HG02759 (cell line): Measurements from ENCODE around the gene ITGA11.

ENCODE experiments used
- ATAC-seq: cut with Tn5 transposase; IDR thresholded peaks from one replicate; pipeline ENCODE4 v1.9.1; 2021; ENCODE audit warnings: mild to moderate bottlenecking, moderate library complexity; ENCODE audit not compliant: unreplicated experiment

Gene ITGA11

DNA sequence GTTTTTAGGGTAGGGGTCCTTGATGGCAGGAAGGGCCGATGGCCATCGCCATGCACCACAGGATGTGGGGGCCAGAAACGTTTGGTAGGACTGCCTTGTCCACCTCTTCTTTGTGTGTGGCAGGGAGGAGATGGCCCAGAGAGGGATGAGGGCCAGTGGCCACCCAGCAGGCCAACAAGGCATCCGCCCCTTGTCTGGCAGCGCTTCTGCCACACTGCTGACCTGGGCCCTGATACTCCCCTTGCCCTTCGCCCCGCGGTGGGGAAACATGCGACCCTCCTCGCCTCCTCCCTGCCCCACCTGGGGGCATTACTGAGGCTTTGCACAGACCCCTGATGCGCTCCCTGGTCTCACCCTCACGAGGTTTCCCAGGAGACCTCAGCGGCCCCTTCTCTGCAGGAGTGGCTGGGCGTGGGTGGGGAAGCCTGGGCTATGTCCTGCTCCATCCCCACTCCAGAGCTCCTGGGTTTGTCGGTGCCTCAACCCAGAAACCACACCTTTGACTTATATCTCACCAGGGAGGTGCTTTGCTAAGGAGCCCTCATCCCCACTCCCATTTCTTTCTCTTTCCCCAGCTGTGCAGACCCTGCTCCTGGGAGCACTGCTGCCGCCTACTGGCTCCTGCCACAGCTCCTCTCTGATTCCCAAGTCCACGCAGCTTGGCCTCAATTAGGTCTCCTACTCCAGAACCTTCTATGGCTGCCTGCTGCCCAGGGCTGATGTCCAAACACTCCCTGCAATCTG, 115.7 kb downstream of the ITGA11 start:
- ATAC-seq = no peak

DNA sequence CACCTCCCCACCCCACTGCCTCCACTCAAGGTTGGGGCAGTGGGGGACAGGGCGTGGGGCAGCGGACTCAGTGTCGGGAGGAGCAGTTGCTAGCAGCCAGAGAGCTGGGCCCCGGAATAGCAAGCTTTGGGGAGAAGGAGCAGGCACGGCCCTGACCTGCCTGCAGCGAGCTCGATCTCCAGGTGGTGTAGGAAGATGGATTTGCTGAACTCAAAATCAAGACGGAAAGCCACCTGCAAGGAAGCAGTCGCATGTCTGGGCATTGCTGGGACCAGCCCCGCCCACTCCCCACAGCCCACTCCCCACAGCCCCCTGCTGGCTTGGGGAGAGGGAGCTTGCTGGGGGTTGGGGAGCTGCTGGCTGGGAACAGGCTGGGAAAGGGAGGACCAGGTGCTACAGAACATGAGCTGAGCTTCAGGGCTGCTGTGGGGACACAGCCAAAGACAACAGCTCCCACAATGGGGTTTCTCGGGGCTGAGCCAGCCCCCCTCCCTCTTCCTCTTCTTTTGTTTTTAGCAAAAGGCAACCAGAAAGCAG, 116.4 kb downstream of the ITGA11 start:
- ATAC-seq = no peak

DNA sequence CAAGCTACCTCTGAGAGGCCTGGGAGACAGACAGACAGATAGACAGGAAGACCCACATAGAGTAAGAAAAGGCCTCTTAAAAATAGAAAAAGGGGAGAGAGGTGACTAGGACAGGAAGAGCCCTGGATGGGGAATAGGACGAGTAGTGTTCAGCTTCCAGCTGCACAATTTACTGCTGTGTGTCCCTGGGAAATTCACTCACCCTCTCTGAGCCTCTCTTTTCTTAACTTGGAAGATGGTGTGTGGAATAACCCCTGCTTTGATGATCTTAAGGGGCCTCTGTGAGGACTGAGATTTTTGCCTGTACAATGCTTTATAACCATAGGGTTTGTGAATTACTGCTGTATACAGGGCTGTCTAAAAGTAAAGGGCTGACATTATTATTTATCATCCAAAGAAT, 116.9 kb downstream of the ITGA11 start:
- ATAC-seq = no peak

DNA sequence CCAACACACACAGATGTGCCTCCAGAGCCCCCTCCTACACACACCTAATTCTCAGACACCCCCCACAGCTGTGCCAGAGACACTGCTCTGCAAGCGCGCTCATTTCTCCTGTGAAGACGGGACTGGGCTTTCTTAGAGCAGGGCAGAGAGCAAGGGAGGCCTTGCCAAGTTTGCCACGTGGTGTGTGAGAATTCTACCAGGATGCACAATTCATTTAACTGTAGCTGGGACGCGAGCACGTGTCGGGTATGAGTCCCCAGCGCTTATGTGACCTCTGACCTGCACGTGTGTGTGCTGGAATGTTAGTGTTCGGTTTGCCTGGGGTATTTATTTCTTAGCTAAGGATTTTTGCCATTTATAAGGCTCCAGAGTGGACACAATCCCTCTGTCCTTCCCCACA, 117.4 kb downstream of the ITGA11 start:
- ATAC-seq = no peak

DNA sequence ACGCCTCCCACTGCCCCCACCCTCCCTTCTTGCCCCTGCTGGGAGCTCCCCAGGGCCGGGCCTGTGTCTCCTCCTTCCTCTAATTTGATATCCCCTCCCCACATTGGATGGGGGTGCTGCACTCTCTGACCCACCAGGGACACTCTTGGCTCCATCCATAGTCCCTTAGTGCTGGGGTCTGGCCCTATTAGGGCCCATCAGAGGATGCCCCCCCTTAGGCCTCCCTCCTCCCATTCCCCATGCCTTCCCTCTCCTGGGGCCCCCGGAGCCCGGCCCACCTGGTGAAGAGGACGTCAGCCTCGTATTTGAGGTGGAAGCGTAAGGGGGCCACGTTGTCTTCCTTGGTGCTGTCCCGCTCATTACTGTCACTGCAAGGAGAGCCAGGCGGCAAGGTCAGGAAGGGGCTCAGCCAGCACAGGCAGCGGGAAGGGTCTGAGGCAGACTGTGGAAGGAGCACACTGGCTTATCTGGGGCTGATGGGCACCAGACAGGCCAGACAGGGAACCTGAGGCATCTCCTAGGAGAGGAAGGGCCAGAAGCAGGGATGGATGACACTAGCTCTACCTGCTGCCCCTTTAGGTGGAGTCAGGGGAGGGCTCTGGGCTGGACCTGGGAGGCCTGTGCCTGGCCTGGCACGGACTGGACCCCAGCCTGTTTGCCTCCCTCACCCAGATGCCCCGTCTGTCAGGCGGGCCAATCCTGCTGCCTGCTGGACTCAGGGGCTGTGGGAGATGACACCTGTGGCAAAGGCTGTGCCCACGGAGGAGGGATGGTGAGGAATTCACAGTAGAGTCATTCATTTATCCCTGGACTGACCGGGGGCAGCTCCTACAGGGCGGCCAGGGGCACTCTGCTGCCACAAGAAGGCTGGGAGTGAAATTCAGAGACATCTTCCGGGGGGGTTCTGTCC, 118.2 kb downstream of the ITGA11 start:
- no peak for ATAC-seq

DNA sequence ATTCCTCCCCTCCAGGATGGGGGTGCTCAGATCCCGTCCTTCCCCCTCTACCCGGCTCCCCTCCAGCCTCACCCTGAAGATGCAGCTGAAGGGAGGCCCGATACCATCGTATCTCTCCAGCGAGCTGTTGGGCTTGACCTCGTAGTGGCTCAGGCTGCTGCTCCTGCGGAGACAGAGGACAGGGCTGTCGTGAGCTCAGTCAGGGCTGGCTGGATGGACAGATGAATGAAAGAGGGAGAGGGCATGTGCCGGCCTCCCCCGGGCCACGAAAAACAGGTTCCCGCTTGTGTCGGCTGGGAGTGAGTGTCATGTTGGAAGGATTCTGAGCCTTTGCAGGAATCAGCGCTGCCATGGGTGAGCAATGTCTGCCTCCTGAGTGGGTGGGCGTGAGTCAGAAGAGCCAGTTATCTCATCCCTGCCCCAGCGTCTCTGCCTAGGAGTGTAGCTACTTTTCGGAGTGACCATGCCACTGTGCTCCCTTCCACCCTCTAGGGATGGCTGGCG, 119.2 kb downstream of the ITGA11 start:
- ATAC-seq = no peak

DNA sequence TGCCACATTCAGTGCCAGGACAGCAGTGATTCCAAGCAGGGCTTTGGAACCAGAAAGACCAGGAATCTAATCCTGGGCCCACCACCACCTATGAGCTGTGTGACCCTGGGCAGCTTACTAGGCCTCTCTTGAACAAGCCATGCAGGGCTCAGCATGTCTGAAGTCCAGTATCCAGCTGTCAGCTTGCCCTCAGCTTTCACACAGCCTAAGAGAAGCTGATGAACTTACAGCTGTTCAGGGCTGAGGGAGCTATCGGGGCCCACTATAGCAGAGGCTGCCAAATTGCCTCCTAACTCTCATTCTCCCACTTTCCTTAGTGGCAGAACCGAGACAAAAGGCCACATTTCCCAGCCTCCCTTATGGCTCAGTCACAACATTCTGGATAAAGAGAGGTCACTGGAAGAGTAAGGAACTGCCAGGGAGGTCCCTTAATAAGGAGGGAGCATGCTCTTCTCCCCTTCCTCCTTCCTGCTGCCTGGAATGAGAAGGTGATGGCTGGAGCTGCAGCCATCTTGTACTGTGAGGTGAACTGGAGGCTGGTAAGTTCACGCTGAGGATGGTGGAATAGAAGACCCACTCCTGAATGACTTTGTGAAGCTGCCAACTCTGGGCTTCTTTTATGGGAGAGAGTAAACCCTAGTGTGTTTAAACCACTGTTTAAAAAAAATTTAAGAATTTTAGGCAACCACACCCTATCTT, 120.0 kb downstream of the ITGA11 start:
- ATAC-seq = no peak

DNA sequence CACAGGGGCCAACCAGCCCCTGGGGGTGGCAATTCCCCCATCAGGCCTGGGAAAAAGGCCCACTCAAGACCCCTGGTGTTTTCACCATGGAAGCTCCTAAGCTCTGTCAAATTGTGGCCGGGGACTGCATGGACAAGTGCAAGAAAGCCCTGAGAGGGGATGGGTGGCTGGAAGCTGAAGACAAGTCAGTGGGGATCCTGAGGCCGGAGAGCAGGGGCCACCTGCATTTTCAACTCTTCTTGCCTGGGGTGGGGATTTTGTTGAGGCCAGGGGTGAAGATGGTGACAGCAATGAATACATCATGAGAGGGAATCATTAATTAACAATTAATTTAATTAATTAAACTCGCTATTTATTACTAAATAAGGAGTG, 120.5 kb downstream of the ITGA11 start:
- ATAC-seq = no peak

DNA sequence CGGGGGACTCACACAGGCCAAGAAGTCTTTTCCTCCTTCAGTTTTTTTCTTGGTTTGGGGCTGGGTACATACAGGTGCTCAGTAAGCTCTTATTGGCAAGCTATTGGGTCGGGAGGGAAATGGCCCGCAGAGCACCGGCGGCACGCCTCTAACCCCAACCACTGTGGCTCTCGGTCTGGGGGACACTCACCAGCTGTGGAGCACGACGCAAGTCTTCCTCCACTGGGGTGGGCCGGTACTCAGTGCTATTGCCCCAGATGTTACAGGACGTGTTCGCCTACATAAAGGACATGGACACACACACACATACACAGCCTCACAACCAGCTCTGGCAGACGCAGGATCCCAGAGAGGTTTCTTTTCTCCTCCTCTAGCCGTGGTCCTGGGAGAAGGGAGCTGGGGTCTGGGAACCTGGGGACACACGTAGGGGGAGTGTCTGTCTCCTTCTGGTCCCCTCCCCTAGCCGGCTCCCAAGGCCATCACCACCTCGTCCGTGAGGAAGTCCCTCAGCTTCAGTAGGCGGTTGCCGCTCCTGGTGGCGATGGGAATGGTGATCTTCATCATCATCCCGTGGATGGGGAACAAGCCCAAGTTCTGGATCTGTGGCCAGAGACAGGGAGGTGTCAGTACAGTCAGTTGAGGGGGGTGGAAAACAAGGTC, 121.0 kb downstream of the ITGA11 start:
- no peak for ATAC-seq

DNA sequence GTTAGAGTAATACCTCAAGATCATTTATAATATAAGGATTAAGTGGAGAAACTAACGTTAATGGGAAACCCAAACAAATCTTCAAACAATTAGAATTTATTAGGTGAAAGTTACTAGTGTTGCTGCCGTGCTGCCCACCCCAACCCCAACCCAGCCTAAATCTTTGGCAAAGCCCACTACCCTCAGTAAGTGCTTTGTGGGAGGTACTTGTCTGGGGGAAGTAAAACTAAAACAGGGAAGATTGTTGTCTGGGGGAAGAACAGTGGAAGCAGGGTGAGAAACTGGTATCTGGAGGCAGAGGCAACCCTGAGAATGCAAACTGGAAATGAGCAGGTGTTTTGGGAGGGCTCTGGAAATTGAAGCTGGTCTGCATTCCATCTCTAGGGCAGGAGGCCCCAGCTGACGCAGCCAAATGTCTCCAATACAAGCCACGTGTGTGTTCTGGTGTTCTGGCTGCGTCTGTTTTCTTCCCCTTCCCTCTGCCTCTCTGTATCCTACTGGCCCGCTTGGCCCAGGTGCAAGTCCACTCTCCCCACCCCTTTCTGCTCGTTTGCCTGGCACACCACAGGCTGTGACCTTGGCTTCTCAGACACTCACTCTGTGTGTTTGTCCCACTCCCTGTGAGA, 121.7 kb downstream of the ITGA11 start:
- ATAC-seq = no peak

DNA sequence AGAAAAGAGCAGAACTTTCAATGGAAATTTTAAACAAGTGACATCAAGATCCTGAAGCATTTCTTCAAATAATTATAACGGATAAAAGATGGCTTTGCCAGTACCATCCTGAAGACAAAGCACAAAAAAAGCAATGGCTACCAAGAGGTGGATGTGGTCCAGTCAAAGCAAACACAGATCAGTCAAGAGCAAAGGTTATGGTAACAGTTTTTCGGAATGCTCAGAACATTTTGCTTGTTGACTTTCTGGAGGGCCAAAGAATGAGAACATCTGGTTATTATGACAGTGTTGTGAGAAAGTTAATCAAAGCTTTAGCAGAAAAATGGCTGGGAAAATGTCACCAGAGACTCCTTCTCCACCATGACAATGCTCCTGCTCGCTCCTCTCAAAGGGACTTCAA, 122.9 kb downstream of the ITGA11 start:
- ATAC-seq = no peak

DNA sequence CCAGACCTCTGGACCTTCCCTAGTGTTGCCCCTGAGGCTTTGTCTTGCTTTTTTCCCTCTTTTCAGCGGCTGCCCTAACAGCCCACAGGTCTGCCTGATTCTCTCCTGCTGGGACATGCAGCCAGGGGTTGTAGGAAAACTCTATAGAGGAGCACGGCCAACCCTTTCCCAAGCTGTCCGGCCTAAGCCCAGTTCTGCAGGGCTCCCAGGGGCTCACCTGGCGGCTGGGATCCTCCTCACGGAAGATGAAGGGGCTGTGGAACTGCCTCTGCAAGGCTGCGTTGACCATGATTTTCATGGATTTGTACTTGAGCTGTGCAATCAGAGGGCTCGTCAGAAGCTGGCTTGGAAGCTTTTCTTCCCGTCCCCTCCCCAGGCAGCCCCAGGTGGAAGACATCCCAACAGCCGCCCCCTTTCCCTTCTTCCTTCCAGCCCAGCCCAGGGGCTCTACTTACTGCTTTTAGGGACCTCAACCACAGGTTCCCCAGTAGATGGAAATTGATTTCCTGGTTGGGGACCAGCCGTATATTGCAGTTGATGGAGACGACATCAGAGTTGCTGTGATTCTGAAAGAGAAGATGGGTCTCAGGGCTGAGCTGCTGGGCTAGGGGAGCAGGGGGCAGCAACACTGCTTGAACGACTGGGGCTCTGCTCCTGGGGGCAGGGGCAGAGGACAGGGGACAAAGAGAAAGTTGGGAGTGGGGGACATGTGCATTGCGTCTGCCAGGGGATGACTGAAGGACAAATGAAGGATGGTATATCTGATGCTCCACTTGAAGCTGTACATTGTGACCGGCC, 124.6 kb downstream of the ITGA11 start:
- ATAC-seq = no peak

DNA sequence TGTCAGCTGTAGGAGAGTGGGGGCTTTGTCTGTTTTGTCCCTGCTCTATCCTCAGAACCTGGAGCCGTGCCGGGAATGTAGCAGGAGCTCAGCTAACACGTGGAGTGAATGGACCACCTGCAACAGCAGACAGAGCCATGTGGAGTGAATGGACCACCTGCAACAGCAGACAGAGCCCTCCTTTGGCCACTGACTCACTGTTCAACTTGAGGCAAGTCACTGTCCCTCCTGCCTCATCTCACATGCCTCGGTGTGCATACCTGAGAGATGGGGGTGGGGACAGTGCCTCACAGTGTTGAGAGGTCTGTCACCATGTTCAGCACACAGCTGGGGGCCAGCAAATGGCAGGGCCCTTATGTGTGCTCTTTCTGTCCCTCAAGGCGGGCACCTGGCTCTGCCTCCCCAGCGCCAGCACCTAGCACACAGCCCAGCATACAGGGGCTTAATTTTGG, 126.5 kb downstream of the ITGA11 start:
- ATAC-seq = no peak

DNA sequence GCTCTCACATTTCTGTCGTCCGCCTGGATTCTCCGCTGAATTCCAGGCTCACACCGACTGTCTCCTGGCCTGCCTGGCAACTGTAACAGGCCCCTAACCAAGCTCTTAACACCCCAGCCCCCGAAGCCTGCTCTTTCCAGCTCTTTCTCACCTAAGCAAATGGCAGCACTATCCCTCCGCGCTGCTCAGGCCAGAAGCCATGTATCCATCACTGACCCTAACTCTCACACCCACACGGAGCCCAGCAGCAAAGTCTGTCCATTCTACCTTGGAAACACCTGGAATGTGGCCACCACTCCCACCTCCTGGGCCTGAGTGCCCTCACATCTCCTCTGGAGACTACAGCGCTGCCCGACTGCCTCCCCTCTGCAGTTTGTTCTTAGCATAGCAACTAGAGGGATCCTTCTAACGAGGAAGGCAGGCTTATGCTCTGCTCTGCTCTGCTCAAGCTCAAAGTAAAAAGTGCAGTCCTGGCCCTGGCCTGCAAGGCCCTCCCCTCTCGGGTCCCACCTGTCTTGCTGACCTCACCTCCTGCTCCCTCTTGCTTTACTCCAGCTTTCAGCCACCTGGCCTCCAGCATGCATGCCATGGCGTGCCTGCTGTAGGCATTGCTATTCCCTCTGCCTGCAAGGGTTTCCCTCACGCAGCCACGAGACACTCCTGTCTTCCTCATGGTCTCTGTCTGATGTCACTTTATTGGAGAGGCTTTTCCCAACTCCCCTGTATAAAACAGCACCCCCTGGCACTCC, 127.2 kb downstream of the ITGA11 start:
- ATAC-seq = no peak

DNA sequence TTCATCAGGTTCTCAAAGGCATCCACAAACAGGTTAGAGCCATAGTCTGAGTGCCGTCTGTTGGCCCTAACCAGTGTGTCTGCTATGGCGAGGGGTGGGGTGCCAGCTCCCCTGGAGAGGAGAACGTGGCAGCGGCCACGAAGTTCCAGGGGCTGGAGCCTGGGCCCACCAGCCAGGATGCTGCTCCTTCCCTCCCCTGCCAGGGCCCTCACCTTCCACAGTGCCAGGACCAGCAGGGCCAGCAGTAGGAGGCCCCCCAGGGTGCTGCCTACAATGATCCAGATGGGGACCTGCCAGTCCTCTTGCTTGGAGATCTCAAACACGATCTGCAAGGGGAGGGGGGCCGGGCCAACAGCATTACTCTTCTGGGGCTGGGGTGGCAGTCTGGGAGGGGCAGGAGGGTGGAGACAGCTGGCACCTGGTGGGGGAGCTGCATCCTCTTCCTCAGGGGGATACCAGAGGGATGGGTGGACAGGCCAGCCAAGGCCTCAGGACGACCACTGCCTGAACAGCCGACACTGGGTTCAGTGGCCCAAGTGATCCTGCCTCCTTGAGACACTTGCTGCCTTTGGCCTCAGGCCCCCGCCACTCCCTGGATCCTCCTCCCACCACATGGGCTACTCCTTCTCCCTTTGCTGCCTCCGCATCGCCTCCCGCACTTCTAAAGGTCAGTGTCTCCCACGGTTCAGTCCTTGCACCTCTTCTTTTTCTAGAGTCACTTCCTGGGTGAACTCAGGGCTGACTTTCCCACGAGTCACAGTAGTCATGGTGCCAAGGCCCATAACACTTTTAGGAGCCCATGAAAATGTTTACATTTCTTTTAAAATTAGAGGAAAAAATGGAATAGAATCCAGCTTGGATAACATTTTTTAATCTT, 128.2 kb downstream of the ITGA11 start:
- no peak for ATAC-seq

DNA sequence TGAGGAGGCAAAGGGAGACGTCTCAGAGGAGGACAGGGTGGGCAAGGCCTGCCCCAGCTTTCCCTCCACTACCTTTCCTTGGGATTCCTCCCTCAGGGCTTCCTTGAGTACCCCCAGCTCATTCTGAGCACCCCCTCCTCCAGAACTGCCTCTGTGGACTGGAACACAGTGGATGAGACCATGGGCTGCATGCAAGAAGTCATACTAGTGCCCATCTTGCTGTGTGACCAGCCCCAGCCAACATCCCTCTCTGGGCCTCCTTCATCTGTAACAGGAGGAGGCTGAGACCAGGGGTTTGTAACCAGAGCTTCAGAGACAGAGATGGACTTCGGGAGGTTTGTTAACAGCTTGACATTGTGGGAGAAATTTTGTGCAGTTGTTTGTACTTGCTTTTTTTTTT, 128.8 kb downstream of the ITGA11 start:
- ATAC-seq = no peak

DNA sequence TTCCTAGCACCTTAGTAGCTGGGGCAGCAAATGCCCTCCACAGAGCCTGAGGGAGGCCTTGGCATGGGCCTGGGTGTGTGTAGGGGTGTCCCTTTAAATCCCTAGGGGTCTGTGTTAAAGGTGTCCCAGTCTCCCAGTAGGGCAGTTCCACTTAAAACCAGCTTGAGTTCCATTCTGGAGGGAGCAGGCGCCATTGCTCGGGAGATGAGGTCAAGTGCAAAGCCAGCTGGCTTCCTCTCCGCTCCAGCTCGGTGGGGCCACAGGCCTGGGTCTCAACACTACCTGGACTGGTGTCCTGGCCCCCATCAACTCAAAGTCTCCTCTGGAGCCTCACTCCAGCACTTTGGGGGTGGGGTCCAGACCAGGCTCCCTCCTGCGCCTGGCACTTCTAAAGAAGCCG, 129.2 kb downstream of the ITGA11 start:
- no peak for ATAC-seq

DNA sequence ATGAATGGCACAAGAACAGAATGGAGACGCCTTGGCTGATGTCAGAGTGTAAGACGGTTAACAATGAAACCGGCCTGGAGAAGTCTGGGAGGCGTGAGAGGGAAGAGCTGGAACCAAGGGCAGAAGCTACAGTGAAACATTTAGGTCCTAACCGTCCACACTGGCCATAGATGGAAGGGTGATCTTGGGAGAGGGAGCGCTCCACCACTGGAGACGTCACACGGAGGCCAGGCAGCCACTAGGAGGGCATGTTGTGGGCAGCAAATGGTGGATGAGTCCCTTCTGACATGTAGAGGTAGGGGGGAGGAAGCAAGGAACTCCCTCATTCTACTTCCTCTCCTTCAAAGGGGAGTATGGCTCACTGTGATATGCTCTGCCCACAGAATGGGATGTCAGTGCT, 130.7 kb downstream of the ITGA11 start:
- no peak for ATAC-seq
